MCF 10A (cell line): ENCODE measurements around the gene AP1S2. TPM values are rescaled to one million over a fixed set of nuclear protein-coding genes. Genes with fewer than 3 reads are reported as not detected.

Experiments used
- BruUV-seq: library from RNA; stranded (reverse); fragments of 400-500 nt; replicated peaks from 2 replicates; lab custom pipeline; 2021; lab: Mats Ljungman, UMichigan
- CTCF ChIA-PET: fragments of 300-600 bp; sonication (Branson Sonifier 250); formaldehyde crosslinking; extraction: SDS; loops from one replicate; lab custom pipeline; 2021; ENCODE audit warnings: antibody characterized with exemption, inconsistent platforms; lab: Yijun Ruan, JAX
- POLR2A ChIA-PET: fragments of 300-600, 350-650 bp; sonication (Branson Sonifier 250); formaldehyde crosslinking; extraction: SDS; loops from one replicate; lab custom pipeline; 2020; ENCODE audit warnings: antibody characterized with exemption, inconsistent platforms; lab: Yijun Ruan, JAX
- DNase-seq: peaks from one replicate; pipeline ENCODE4 v3.0.0-alpha.2; 2018; ENCODE audit not compliant: unreplicated experiment
- H3K27ac Mint-ChIP-seq: one replicate; pipeline ENCODE4 v1.8.0; 2022; ENCODE audit warnings: mild to moderate bottlenecking, low read depth, mixed read lengths; ENCODE audit not compliant: unreplicated experiment
- H3K27me3 Mint-ChIP-seq: one replicate; pipeline ENCODE4 v1.8.0; 2022; ENCODE audit warnings: mixed read lengths; ENCODE audit not compliant: insufficient read depth, unreplicated experiment
- H3K36me3 Mint-ChIP-seq: one replicate; pipeline ENCODE4 v1.8.0; 2022; ENCODE audit warnings: mild to moderate bottlenecking, moderate library complexity, mixed read lengths; ENCODE audit not compliant: insufficient read depth, unreplicated experiment
- H3K4me1 Mint-ChIP-seq: one replicate; pipeline ENCODE4 v1.8.0; 2022; ENCODE audit warnings: mixed read lengths; ENCODE audit not compliant: insufficient read depth, unreplicated experiment
- H3K4me3 Mint-ChIP-seq: one replicate; pipeline ENCODE4 v1.8.0; 2022; ENCODE audit warnings: mild to moderate bottlenecking, moderate library complexity, mixed read lengths; ENCODE audit not compliant: unreplicated experiment
- H3K9me3 Mint-ChIP-seq: one replicate; pipeline ENCODE4 v1.8.0; 2022; ENCODE audit warnings: mixed read lengths; ENCODE audit not compliant: unreplicated experiment
- CTCF ChIP-seq: fragments of 200-600 bp; IDR thresholded peaks from one replicate; pipeline ENCODE4 v1.8.0; 2022; ENCODE audit warnings: antibody characterized with exemption, mild to moderate bottlenecking; ENCODE audit not compliant: unreplicated experiment
- intact Hi-C: fragments of 100-400 bp; cut with micrococcal nuclease; formaldehyde crosslinking; loops from 2 replicates; pipeline ENCODE4 v1.14.1; 2022
- total RNA-seq: library from RNA; stranded (reverse); gene quantifications from 2 replicates; pipeline ENCODE4 v1.2.3, GENCODE V29; 2022

AP1S2 gene
- total RNA-seq, 1 experiment from 2014 or later, result 9.4 TPM

GRCh38 chrX:15808254-15808653 is 46.4 kb downstream of the AP1S2 start:
- ChIA-PET CTCF (no interaction called here), POLR2A (no interaction called here)
- Mint-ChIP-seq H3K9me3 (no peaks in the 10 kb centered on the region), H3K27me3 (no peaks in the 10 kb centered on the region), H3K27ac (no peak overlapping the region), H3K4me3 (no peak overlapping the region), H3K4me1 (no peaks in the 10 kb centered on the region), H3K36me3 (peaks cover 91% of the 10 kb centered on the region)
- BruUV-seq, result no TSS peak
- intact Hi-C loops, result no loop called here
- no peak for DNase-seq
- no peak for TF ChIP-seq CTCF

- intact Hi-C loops, result no loop called here
- no peaks in the 10 kb centered on the region for H3K4me1 Mint-ChIP-seq
- TF ChIP-seq CTCF, result no peak
- H3K27me3 Mint-ChIP-seq, result no peaks in the 10 kb centered on the region
- ChIA-PET POLR2A (interaction anchor here (0.7 to 1.2 kb wide), 2 partner anchors 15 to 252 kb away, joined by 3 to 5 read pairs; partner anchors contain the start of gene ZRSR2), CTCF (interaction anchor here (0.5 kb wide), 1 partner anchor 11 kb away, joined by 3 read pairs; no protein-coding TSS in a partner anchor)
- H3K36me3 Mint-ChIP-seq, result peaks cover 75% of the 10 kb centered on the region
- no peaks in the 10 kb centered on the region for H3K9me3 Mint-ChIP-seq
- no peak overlapping the region for H3K4me3 Mint-ChIP-seq
- no peak overlapping the region for H3K27ac Mint-ChIP-seq
- DNase-seq, result no peak
- BruUV-seq, result no TSS peak
Measured at GRCh38 chrX:15804563-15804962, 50.0 kb downstream of the AP1S2 start.

GRCh38 chrX:15797707-15798106 is 56.9 kb downstream of the AP1S2 start:
- H3K4me3 Mint-ChIP-seq, result no peak overlapping the region
- BruUV-seq, result no TSS peak
- H3K27me3 Mint-ChIP-seq, result no peaks in the 10 kb centered on the region
- no peaks in the 10 kb centered on the region for H3K9me3 Mint-ChIP-seq
- TF ChIP-seq CTCF, result no peak
- peaks cover 5% of the 10 kb centered on the region for H3K4me1 Mint-ChIP-seq
- DNase-seq, result no peak
- intact Hi-C loops, result no loop called here
- H3K36me3 Mint-ChIP-seq, result peaks cover 41% of the 10 kb centered on the region
- POLR2A ChIA-PET, result interaction anchor here (0.6 kb wide), 1 partner anchor 58 kb away, joined by 3 read pairs; no protein-coding TSS in a partner anchor
- H3K27ac Mint-ChIP-seq, result no peak overlapping the region
- CTCF ChIA-PET, result interaction anchor here (0.8 kb wide), 1 partner anchor 10 kb away, joined by 3 read pairs; no protein-coding TSS in a partner anchor

- no peak for DNase-seq
- Mint-ChIP-seq H3K36me3 (peaks cover 1% of the 10 kb centered on the region), H3K4me1 (no peaks in the 10 kb centered on the region), H3K27ac (no peak overlapping the region), H3K27me3 (no peaks in the 10 kb centered on the region), H3K9me3 (no peaks in the 10 kb centered on the region), H3K4me3 (no peak overlapping the region)
- BruUV-seq, result TSS peak; percentile 71
- ChIA-PET POLR2A (interaction anchor here (0.6 to 3.0 kb wide), 10 partner anchors 9 to 928 kb away, joined by 3 to 20 read pairs (median 4); partner anchors contain the start of genes AP1S2 and SYAP1), CTCF (interaction anchor here (0.6 to 1.5 kb wide), 6 partner anchors 8 to 223 kb away, joined by 3 to 5 read pairs (median 3); no protein-coding TSS in a partner anchor)
- intact Hi-C loops, result loop anchor here (2.0 to 5.0 kb wide), 2 partner anchors 61 to 104 kb away; partner anchors contain the start of gene AP1S2
- no peak for TF ChIP-seq CTCF
Measured at GRCh38 chrX:15790769-15791290, 63.8 kb downstream of the AP1S2 start.
